Erythroblast (primary cell): ENCODE data around the gene DDX43.

Experiments
- GATA1 ChIP-seq: IDR thresholded peaks from 2 replicates; pipeline ENCODE4 v1.6.1; 2011; ENCODE audit warnings: low read depth, mild to moderate bottlenecking, control low read depth, low read length, moderate library complexity
- POLR2A ChIP-seq: IDR thresholded peaks from 2 replicates; pipeline ENCODE4 v1.6.1; 2011; ENCODE audit warnings: mild to moderate bottlenecking, low read length

DNA sequence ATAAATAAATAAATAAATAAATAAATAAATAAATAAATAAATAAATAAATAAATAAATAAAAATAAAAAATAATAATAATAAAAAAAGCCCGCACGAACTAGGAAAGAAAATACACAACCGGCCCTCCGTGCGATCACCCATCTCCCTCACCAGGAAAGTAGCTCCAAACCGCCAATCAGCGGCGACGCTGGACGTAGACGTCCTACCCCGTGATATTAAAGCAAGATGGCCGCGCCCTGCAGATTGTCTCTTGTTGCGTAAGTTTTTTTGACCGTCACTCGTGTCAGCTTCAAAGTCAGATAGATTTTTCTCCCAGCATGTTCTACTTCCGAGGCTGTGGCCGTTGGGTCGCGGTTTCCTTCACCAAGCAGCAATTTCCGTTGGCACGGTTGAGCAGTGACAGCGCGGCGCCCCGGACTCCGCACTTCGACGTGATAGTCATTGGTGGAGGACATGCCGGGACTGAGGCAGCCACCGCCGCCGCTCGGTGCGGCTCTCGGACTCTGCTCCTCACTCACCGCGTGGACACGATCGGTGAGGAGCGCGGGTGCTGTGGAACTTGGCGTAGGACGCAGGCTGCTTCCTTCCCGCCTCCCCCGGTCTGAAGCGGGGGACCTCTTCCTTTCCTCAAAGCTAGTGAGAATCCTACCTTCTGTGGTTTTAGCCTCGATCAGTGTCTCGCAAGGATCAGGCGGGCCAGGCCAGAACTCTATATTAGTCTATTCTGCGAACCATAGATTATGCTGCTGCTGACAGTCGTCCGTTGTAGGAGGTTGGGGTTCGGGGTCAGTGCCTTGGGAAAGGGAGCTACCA is 67.1 kb downstream of the DDX43 start, which contains the start of gene MTO1:
- TF ChIP-seq POLR2A (peak; percentile 92), GATA1 (no peak)
